Adrenal gland (tissue), 5 donors: ENCODE data around the gene DRD1.

Experiments
- POLR2A ChIP-seq, 2 donors: fragments of 450-650 bp; IDR thresholded peaks; one replicate each; pipeline ENCODE4 v1.6.1; 2017; ENCODE audit warnings: antibody characterized with exemption in 2 of 2, mild to moderate bottlenecking in 2 of 2, moderate library complexity in 1 of 2
- TF ChIP-seq, protein P1 (sequence below), 6 experiments: fragments of 450-650 bp in 4 of 6; fragments of 200-600 bp in 2 of 6; sonication (generic) in 1 of 6; IDR thresholded peaks; 1 replicate in 5 of 6; 2 replicates in 1 of 6; pipeline versions ENCODE4 v1.5.1 to v1.8.0; 2016 to 2021; ENCODE audit warnings: antibody characterized with exemption in 6 of 6, mild to moderate bottlenecking in 2 of 6, moderate library complexity in 1 of 6
- donor health status: DM: no; HTN: no; CAD: no.

DNA sequence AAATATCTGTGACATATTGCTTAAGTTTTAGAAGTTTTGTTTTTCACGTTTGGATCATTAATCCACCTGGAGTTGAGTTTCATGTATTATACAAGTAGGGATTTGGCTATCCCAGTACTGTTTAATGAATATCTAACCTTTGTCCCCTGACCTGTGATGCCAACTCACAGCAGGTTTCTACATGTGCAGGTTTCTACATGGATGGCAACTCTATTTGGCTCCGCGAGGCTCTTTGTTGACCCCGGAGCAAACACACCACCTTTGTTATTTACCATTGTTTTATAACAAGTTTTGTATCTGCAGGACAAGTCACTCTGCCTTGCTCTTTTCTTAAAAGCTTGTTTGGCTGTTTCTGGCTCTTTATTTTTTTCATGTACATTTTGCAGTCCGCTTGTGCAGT lies 33.5 kb upstream of the DRD1 start:
- TF ChIP-seq, protein P1, sequence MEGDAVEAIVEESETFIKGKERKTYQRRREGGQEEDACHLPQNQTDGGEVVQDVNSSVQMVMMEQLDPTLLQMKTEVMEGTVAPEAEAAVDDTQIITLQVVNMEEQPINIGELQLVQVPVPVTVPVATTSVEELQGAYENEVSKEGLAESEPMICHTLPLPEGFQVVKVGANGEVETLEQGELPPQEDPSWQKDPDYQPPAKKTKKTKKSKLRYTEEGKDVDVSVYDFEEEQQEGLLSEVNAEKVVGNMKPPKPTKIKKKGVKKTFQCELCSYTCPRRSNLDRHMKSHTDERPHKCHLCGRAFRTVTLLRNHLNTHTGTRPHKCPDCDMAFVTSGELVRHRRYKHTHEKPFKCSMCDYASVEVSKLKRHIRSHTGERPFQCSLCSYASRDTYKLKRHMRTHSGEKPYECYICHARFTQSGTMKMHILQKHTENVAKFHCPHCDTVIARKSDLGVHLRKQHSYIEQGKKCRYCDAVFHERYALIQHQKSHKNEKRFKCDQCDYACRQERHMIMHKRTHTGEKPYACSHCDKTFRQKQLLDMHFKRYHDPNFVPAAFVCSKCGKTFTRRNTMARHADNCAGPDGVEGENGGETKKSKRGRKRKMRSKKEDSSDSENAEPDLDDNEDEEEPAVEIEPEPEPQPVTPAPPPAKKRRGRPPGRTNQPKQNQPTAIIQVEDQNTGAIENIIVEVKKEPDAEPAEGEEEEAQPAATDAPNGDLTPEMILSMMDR (IDR thresholded peaks at IDR 0.05): no peak
- no peak for TF ChIP-seq POLR2A (IDR thresholded peaks at IDR 0.05)
